Endothelial cell of umbilical vein (primary cell): ENCODE measurements around the gene NFYA.

Source experiments
- EZH2 ChIP-seq: IDR thresholded peaks from 2 replicates; pipeline ENCODE4 v1.6.1; 2012; ENCODE audit warnings: borderline replicate concordance, low read depth, mild to moderate bottlenecking, moderate library complexity, low read length, inconsistent platforms; ENCODE audit not compliant: severe bottlenecking
- FOS ChIP-seq: IDR thresholded peaks from 2 replicates; pipeline ENCODE4 v1.6.1; 2011; ENCODE audit warnings: mild to moderate bottlenecking, low read length, moderate library complexity, borderline replicate concordance; ENCODE audit not compliant: insufficient read depth
- GATA2 ChIP-seq: IDR thresholded peaks from 2 replicates; pipeline ENCODE4 v1.7.0; 2011; ENCODE audit warnings: low read depth, mild to moderate bottlenecking, moderate library complexity, mixed read lengths, low read length; ENCODE audit not compliant: insufficient read length, insufficient read depth
- JUN ChIP-seq: IDR thresholded peaks from 2 replicates; pipeline ENCODE4 v1.6.1; 2011; ENCODE audit warnings: borderline replicate concordance, low read depth; ENCODE audit not compliant: insufficient read length, insufficient read depth
- MAX ChIP-seq: IDR thresholded peaks from 2 replicates; pipeline ENCODE4 v1.6.1; 2011; ENCODE audit not compliant: insufficient read depth, insufficient read length
- MYC ChIP-seq: IDR thresholded peaks from one replicate; pipeline ENCODE4 v1.6.1; 2011; ENCODE audit warnings: mild to moderate bottlenecking, low read depth, low read length
- POLR2A ChIP-seq: IDR thresholded peaks from 2 replicates; pipeline ENCODE4 v1.6.1; 2012; ENCODE audit warnings: low read depth, mild to moderate bottlenecking, control low read depth, low read length
- POLR2AphosphoS5 ChIP-seq: IDR thresholded peaks from 2 replicates; pipeline ENCODE4 v1.6.1; 2012; ENCODE audit warnings: low read depth, mild to moderate bottlenecking, control low read depth, low read length, moderate library complexity; ENCODE audit not compliant: insufficient read depth
- TF ChIP-seq, protein P1 (sequence below), 2 donors: IDR thresholded peaks; 1 replicate in 1 of 2; 2 replicates in 1 of 2; pipeline ENCODE4 v1.5.1; 2011; ENCODE audit warnings: low read length in 2 of 2, mild to moderate bottlenecking in 2 of 2, moderate library complexity in 2 of 2, control low read depth in 1 of 2, inconsistent platforms in 1 of 2, low read depth in 1 of 2; ENCODE audit not compliant: insufficient read depth in 1 of 2; ENCODE audit errors: extremely low read depth in 1 of 2

- TF ChIP-seq POLR2A (no peak), POLR2AphosphoS5 (no peak), JUN (no peak), MYC (no peak), MAX (no peak), EZH2 (no peak), GATA2 (no peak), FOS (no peak)
- TF ChIP-seq, protein P1, sequence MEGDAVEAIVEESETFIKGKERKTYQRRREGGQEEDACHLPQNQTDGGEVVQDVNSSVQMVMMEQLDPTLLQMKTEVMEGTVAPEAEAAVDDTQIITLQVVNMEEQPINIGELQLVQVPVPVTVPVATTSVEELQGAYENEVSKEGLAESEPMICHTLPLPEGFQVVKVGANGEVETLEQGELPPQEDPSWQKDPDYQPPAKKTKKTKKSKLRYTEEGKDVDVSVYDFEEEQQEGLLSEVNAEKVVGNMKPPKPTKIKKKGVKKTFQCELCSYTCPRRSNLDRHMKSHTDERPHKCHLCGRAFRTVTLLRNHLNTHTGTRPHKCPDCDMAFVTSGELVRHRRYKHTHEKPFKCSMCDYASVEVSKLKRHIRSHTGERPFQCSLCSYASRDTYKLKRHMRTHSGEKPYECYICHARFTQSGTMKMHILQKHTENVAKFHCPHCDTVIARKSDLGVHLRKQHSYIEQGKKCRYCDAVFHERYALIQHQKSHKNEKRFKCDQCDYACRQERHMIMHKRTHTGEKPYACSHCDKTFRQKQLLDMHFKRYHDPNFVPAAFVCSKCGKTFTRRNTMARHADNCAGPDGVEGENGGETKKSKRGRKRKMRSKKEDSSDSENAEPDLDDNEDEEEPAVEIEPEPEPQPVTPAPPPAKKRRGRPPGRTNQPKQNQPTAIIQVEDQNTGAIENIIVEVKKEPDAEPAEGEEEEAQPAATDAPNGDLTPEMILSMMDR (IDR thresholded peaks at IDR 0.05; ENCODE audit: extremely low read depth in 1 of 2, insufficient read depth in 1 of 2, low read depth in 1 of 2, low read length in 2 of 2): no peak
Observed at GRCh38 chr6:41045664-41046063, 27.1 kb upstream of the NFYA start.
